GM19455 (cell line): ENCODE measurements around the gene GCN1.

ENCODE experiments used
- ATAC-seq: cut with Tn5 transposase; IDR thresholded peaks from one replicate; pipeline ENCODE4 v1.9.1; 2021; ENCODE audit not compliant: unreplicated experiment

Gene GCN1

DNA sequence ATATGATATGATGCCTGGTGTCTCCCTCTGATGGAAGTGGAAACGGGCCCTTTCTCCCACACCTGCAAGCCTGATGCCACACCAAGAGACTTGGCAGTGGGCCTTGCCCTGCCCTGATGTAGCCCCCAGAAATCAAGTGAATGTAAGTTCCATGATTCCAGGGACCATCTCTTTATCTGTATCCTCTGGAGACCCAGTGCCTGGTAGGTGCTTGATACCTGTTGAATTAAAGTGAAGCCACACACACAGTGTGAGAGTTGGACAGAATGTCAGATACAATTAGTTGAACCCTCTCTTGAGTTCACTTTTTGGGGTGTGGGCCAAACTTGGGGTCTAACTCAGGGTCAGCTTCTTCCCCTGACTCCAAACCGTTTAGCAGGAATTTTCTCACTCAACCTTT lies 73.2 kb downstream of the GCN1 start:
- no peak for ATAC-seq

DNA sequence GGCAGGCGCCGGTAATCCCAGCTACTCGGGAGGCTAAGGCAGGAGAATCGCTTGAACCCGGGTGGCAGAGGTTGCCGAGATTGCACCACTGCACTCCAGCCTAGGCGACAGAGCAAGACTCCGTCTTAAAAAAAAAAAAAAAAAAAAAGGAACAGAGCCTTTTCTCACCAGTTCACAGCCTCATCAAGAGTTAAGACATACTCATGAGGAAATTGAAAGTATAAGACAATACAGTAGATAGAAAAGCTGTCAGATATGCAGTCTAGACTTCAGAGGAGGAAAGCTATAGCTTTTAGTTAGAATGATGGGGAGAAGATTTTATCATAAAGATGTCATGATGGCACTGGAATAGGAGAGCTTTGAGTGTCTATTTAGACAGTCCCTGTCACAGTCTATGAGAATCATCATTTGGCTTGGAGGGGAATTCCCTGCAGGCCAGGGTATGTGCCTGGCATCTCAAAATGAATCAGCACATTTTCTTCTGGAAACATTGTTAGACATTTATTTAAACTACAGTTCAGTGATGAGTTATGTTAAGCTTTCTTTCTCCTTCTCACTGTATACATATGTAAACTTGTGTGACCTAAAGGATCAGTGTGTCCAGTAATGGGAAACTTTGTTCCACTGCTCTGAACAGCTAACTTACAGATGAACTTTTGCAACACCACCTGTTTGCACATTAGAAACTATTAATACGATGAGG lies 75.1 kb downstream of the GCN1 start:
- no peak for ATAC-seq

DNA sequence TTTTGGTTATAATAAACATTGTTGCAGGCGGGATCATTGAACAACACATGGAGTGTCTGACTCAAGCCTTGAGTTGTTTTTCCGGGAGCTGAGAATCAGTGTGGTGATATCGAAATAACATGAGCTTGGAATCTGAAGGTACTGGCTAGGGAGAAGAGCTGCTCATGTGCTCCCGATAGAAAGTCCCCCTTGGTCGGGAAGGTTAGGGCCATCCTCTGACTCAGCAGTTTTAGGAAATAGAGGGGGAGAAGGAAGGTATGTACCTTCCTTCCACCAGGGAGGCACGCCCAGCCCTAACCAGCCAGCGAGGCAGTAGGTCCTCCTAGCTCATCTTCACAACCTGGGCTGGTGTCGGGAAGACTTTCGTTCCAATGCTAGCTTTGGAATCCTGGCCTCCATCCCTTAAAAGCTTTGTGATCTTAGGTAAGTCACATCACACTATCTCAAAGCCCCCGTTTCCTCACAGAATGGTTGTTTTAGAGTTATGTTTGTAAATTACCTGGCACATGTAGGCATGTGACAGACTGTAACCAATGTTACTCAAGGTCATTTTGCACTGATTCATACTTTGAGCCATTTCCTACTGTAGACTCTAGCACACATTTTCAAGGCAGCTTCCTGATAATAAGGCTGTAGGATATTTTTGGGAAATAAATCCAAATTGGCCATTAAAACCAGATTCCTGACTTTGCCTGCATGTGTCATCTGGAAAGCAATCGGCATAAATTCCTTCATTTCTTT lies 76.0 kb downstream of the GCN1 start:
- ATAC-seq = no peak

DNA sequence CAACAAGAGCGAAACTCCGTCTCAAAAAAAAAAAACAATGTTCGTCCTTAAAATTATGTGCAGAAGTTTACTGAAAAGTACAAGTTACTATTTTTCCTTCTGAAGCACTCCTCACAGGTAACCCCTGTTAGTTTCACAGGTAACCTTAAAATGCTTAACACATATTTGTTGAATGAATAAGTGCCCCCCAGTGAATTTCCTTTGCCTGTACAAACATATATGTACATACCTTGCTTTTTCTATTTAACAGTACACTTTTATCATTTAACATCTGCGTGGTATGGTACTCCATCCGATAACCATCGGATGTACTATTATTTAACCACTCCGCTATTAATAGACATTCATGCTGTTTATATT lies 76.6 kb downstream of the GCN1 start:
- no peak for ATAC-seq

DNA sequence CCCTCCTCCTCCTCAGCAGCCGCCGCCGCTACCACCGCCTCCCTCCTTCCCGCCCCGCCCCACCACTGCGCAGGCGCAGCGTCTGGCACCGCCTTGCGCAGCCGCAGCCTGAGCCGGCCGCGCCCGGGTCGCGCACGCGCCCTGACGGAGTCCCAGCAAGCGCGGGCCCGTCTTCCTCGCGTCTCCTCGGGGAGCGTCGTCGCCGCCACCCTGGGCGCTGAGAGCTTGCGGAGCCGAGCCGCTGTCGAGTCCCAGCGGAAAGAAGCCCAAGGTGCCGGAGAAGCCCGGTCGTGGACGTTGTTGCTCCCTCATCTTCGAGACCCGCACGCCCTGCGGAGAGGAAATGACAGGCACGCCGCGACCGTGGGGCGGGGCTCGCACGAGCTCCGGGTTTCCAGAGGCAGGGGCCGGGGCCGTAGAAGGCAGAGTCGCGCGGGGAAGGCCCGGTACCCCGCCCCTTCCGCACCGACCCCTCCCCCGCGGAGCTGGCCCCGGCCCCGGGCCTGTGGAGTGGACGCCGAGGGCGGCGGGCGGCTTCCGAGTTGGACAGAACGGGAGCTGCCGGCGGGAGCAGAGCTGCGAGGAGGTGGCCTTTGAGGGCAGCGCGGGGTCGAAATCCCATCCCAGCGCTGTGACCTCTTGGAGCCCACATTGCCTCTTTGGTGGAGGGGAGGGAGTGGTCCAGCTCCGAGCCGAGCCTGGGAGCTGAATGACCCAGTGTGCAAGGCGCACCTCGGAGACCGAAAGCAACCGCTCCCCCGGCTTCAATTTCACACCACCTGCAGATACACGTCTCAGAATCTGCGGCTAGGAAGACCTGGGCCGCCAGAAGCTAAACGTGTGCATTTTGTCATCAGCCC lies 77.5 kb downstream of the GCN1 start:
- ATAC-seq = peak; percentile 45

DNA sequence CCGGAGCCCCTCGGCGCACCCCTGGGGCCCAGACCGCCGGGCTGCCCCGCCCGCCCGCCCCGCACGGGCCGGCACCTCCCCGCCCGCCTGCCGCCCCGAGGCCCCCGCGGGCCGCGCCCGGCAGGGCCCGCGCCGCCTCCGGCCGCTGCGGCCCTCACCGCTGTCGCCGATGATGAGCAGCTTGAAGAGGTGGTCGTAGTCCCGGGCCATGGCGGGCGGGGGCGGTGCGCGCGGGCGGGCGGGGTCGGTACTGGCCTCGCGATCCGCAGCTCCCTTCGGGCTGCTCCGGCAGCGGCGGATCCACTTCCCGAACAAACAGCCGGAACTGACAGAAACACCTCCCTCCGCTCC lies 78.1 kb downstream of the GCN1 start, which contains the start of gene RAB35:
Gene RAB35 (minus strand): TSS at position 313 of the 351 bp plus-strand sequence. CDS start 103 bp downstream, at position 210.
- peak; percentile 6 for ATAC-seq

DNA sequence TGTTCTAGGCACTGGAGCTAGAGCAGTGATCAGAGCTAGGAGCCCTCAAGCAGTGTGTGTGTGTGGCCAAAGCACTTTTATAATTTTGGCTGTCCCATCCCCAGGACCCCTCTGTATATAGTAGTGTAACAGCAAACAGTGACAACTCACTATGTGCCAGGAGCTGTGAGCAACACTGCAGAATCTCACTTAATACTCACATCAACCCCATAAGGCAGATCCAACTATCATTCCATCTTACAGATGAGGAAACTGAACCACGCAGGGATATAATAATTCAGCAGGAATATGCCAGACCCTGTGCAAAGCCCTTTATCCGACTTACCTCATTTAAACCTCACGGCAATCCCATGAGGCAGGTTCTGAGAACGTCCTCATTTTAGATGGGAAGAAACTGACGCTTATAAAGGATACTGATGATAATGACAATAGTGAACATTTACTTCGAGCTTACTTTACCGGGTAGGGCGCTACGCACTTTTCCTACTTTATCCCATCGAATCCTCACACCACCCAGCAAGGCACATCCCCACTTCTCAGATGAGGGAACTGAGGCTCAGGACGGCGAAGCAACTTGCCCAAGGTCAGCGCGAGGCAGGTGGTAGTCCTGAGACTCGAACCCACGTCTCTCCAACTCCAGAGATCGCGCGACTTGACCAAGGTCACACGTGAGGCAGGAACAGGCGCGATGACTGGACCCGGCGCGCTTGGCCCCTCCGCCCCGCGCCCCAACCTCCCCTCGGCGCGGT lies 78.6 kb downstream of the GCN1 start:
- no peak for ATAC-seq

DNA sequence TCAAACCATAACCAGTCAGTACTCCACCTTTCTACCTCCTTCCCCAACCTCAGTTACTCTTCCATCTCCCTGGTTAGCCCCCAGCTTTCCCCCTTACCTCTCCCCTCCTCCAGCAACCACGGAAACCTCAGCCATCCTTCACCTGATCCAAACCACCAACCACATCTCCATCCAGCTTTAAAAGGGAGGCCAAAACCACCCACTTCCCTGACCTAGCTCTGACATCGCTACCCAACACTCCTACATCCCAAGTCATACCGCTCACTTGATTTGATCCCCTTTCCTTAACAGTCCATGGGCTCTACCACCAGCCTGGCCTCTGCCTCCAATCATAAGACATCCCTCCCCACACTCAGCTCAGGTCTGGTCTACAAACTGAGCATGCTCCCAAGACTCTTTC lies 79.4 kb downstream of the GCN1 start:
- no peak for ATAC-seq

DNA sequence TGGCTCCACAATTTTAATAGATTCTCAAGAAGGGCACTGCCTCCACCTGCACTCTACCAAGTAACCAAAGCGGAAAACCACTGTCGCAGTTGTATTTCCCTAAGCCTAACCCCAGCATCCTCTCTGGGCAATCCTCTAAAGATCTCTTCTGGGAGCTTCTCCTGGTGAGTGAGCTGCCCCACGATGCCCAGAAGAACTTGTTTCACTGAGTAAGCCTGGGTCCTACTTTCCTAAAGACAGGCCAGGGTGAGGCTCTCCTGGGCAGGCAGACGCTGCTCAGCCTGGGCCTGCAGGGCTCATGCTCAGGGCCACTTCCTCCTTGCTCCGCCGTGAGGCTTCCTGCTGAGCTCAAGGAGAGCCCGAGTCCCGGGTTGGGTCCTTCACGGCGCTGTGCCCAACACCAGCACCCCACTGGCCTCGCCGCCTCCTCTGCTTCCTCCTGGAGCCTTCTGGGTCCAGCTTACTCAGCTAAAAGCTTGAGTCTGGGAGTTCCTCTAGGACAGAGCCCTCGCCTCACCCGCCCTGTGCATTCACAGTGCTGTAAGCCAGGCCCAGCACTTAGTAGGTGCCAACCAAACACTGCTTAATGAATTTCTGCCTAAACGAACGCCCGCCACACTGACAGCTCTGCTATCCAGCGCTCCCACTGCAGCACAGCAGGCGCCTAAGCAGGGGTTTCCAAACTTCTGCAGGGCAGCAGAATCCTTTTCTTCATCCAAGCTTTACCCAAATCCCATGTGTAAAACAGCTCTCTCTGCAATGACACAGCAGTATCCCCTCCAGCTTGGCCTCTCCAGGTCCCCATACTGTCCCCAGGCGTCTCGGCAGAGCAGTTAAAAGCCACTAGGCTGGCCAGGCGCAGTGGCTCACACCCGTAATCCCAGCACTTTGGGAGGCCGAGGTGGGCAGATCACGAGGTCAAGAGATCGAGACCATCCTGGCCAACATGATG lies 83.7 kb downstream of the GCN1 start:
- ATAC-seq = peak; percentile 73

DNA sequence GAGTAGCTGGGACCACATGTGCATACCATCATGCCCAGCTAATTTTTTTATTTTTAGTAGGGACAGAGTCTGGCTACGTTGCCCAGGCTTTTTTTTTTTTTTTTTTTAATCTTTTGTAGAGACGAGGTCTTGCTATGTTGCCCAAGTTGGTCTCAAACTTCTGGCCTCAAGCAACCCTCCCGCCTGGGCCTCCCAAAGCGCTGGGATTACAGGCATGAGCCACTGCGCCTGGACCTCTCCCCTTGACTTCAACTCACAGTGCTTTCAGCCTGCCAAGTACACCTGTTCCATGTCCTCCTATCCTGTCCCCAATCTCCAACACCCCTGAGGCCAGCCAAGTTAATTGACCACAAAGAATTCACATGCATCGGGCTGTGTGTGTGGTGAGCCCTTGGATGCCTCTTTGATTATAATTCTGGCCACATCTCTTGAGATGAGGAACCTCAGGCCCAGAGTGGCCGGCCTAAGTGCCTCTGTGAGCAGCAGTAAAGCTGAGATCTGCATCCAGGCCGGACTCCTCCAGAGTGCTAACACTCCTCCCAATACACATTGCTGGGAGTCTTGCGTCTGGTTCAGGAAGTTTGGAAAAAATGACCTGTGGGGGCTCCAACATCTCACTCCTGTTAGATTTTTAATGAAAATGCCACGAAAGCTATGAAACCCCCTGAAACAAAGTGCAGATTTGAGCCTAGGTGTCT lies 84.8 kb downstream of the GCN1 start:
- ATAC-seq = no peak

DNA sequence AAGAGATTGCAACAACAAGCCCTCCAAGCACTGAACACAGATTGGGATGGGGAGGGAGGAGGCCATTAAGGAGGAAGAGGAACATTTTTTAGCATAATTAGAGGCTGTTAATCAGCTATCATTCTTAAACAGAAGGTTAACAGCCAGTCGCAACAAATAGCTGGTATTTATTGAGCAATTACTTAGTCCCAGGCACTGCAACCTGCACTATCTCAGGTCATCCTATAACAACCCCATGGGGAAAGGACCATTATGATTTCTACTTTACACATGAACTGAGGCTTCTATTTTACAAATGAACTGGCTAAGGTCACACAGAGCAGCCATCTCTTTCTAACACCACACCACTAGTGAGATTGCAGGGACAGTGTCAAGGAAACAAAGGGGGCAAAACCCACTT lies 88.4 kb downstream of the GCN1 start:
- no peak for ATAC-seq

DNA sequence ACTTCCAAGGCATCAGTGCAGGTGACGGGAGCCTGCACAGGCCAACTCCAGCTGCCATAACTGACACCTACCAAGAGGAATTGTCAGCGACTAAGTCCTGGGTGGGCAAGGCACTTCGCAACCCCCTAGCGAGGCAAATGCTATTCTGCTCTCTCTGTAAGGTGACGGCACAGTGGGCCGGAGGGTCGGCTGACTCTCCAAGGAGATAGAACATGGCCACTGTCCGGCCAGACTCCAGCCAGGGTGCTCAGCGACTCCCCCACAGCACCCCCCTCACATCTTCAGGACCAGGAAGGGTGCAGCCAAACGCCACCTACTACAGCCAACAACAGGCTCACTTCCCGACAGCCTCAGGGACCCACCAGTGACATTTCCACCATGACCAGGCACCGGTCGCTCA lies 91.1 kb downstream of the GCN1 start:
- ATAC-seq = no peak

DNA sequence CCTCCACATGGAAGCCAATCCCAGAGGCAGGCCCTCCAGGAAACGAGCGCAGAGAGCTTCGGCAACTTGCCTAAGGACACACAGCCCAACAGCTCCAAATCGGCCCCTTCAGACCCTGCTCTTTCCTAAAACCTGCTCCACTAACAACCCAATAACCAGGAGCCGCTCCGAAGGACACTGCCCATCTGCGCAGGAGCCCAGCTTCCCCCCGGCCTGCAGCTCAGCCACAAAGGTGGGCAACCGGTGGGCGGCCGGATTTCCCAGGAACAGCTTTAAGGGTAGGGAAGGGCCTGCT lies 91.5 kb downstream of the GCN1 start:
- ATAC-seq = no peak

DNA sequence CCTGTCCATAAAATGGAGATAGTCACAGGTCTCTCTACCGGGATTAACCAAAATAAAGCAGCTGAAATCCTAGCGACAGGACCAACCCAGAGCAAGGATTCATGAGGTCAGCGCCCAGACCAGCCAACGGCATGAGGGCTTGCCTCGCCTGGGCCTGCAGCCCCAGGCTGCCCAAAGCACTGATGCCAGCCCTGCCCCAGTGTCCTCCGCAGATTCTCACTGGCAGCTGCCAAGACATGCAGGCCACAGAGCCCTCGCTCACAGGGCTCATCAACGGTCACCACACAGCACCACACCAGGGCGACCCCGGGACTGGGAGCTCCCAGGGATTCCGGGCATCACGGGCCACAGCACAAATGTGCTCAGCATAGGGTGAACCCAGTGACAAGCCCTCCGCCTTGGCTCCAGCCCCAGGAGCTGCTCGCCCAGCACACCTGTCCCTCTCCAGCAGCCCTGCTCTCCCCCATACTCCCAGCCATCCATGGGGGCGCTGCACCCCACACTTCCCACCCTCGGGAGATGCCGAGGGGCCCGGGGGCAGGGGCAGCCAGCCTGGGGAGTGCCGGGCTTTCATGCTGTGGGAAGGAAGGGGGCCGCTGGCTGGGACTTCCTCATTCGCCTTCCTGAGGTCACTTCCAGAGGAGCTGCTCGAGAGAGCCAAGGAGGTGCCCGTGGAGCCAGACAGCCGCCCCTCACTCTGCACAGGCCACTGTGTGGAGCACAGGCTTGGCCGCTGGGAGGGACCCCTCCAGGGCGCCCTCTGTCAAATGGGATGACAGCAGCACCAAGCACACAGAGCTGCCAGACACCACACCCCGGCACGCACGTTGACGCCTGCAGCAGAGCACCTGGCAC lies 92.1 kb downstream of the GCN1 start:
- ATAC-seq = no peak

DNA sequence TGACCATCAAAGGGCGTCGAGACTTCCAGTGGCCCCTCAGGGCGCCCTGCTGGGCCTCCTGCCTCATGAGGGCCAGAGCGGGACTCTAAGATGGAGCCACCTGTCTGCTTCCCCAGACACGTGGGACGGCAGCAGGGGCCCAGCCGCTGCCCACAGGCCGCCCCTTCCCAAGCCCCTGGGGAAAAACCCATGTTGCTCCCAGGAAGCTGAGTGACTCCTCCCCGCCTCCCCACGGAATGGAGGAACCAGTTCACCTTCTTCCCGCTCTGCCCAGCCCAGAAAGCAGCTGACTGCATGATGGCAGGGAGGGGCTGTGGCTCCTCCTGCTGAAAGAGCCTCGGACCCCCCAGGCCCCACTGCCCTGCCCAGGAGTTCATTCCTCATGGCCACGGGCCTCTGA lies 92.9 kb downstream of the GCN1 start:
- ATAC-seq = no peak

DNA sequence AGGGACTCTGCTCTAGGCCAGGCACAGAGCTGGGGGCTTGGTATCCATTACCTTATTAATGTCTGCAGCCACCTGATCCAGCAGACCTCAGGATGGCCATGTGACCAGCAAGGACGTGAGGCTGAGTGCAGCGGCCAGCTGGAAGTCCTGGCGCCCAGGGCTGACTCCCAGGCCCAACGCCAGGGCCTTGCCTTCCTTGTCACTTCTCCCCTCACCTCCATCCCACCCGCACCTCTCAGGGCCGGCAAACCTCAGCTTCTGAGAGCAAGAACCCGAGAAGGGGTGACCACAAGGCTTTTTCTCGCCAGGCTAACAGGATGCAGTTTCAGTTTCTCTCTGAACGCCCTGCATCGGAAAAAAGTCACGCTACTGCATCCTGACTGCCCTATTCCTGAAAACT lies 93.3 kb downstream of the GCN1 start:
- no peak for ATAC-seq

DNA sequence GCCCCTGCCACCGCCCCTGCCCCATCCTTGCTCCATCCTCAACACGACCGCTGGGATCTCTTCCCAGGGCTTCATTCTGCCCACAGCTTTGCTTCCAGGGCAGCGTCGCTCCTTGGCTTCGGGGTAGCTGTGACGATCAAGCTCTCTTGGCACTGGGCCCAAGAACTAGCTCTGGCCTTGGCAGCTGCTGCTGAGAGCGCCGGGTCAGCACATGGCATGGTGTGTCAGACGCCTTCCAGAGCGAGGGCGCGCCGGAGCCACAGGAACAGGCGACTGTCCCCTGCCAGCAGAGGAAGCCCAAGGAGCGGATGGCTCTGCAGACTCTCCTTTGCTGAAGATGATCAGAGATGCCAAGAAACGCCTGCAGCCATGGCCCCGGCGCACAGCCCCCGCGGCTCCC lies 93.9 kb downstream of the GCN1 start:
- ATAC-seq = no peak

DNA sequence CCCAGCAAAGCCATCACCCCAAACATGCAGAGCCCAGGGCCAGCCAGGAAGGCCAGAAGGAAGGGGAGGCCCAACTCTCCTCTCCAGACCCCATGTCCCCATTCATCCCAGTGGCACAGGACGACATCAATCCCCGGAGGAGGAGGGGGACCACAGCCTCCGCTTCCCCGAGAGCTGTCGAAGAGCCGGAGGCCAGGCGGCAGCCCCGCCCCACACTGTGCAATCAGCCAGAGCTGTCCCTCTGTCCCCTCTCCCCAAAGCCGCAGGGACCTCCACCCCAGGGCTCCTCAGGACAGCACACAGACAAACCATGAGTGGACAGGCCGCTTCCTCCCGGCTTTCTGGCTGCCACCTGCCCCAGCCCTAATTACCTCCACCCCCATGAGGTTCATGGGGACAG lies 94.8 kb downstream of the GCN1 start:
- ATAC-seq = no peak
